ENCODE measurements around the gene AP4B1. TPM values are rescaled to one million over a fixed set of nuclear protein-coding genes. Genes with fewer than 3 reads are reported as not detected.

Gene AP4B1
- total and polyA plus RNA-seq, 2 of the 13 experiments (the other 11 are each of a cell fraction or from before 2014, with no cell fraction given) = 8.5 to 12.0 TPM

DNA sequence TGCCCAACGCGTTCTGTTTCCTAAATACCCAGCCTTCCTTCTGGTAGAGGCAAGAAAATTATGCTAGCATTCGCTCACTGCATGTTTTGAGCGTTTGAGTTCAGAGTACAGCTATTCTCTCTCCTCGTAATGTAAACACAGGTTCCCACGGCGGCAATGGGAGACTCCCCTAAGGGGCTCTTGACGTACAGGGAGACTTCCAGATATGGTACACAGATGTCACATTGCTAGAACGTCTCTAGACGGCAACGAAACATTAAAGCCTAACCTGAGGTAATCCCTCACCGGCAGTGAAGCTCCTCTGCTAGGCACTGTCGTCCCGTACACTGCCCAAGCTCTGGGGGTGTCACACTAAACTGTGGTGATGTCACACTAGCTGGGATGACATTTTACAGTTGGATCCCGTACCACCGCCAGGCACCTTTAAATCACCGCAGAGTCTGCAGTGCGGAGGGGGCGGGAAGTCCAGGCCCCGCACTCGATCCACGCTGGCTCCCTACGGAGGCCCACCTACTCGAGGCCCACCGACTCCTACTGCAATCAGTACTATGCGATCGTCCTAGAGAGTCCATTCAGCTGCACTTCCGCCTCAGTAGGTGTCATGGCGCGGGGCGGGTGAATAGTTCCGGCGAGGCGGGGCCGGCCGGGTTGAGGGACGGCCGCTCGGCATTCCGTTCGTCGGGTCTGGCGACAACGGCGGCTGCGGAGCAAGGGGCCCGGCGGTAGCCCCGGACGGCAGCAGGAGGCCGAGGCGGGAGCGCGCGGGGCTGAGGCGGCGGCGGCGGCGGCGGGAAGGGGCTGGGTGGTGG lies 24.5 kb upstream of the AP4B1 start, which contains the start of gene HIPK1 (continued):
- TF ChIP-seq, protein P1, sequence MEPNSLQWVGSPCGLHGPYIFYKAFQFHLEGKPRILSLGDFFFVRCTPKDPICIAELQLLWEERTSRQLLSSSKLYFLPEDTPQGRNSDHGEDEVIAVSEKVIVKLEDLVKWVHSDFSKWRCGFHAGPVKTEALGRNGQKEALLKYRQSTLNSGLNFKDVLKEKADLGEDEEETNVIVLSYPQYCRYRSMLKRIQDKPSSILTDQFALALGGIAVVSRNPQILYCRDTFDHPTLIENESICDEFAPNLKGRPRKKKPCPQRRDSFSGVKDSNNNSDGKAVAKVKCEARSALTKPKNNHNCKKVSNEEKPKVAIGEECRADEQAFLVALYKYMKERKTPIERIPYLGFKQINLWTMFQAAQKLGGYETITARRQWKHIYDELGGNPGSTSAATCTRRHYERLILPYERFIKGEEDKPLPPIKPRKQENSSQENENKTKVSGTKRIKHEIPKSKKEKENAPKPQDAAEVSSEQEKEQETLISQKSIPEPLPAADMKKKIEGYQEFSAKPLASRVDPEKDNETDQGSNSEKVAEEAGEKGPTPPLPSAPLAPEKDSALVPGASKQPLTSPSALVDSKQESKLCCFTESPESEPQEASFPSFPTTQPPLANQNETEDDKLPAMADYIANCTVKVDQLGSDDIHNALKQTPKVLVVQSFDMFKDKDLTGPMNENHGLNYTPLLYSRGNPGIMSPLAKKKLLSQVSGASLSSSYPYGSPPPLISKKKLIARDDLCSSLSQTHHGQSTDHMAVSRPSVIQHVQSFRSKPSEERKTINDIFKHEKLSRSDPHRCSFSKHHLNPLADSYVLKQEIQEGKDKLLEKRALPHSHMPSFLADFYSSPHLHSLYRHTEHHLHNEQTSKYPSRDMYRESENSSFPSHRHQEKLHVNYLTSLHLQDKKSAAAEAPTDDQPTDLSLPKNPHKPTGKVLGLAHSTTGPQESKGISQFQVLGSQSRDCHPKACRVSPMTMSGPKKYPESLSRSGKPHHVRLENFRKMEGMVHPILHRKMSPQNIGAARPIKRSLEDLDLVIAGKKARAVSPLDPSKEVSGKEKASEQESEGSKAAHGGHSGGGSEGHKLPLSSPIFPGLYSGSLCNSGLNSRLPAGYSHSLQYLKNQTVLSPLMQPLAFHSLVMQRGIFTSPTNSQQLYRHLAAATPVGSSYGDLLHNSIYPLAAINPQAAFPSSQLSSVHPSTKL (CRISPR knock-in tag; IDR thresholded peaks at IDR 0.05) = peak; percentile 50
- 0 out of 2 replicates have a peak, but pooled peaks have one; percentile 16 for TF ChIP-seq FOXP4 (CRISPR knock-in tag; IDR thresholded peaks at IDR 0.05)
- TF ChIP-seq ZSCAN20 (CRISPR knock-in tag; IDR thresholded peaks at IDR 0.05; ENCODE audit: borderline replicate concordance) = 0 out of 2 replicates have a peak, but pooled peaks have one; percentile 25
- TF ChIP-seq CBX1 (IDR thresholded peaks at IDR 0.05; ENCODE audit: low read depth) = peak; percentile 80
- TF ChIP-seq MAZ (IDR thresholded peaks at IDR 0.05; ENCODE audit: borderline replicate concordance, low read depth, low read length) = peak; percentile 97
- peak; percentile 93 for TF ChIP-seq MAZ (CRISPR knock-in tag; IDR thresholded peaks at IDR 0.05; ENCODE audit: low read depth)
- TF ChIP-seq ZNF614 (CRISPR knock-in tag; IDR thresholded peaks at IDR 0.05; ENCODE audit: borderline replicate concordance) = 0 out of 2 replicates have a peak, but pooled peaks have one; percentile 30
- peak; percentile 86 for TF ChIP-seq HCFC1 (IDR thresholded peaks at IDR 0.05; ENCODE audit: low read depth, low read length)
- TF ChIP-seq, protein P2, sequence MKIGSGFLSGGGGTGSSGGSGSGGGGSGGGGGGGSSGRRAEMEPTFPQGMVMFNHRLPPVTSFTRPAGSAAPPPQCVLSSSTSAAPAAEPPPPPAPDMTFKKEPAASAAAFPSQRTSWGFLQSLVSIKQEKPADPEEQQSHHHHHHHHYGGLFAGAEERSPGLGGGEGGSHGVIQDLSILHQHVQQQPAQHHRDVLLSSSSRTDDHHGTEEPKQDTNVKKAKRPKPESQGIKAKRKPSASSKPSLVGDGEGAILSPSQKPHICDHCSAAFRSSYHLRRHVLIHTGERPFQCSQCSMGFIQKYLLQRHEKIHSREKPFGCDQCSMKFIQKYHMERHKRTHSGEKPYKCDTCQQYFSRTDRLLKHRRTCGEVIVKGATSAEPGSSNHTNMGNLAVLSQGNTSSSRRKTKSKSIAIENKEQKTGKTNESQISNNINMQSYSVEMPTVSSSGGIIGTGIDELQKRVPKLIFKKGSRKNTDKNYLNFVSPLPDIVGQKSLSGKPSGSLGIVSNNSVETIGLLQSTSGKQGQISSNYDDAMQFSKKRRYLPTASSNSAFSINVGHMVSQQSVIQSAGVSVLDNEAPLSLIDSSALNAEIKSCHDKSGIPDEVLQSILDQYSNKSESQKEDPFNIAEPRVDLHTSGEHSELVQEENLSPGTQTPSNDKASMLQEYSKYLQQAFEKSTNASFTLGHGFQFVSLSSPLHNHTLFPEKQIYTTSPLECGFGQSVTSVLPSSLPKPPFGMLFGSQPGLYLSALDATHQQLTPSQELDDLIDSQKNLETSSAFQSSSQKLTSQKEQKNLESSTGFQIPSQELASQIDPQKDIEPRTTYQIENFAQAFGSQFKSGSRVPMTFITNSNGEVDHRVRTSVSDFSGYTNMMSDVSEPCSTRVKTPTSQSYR (CRISPR knock-in tag; IDR thresholded peaks at IDR 0.05; ENCODE audit: borderline replicate concordance) = peak; percentile 85; the same call in 1 of the 2 replicates
- TF ChIP-seq ZSCAN31 (CRISPR knock-in tag; IDR thresholded peaks at IDR 0.05; ENCODE audit: low read depth) = peak; percentile 93
- peak; percentile 60 for TF ChIP-seq ERF (CRISPR knock-in tag; IDR thresholded peaks at IDR 0.05)
- TF ChIP-seq ZNF589 (CRISPR knock-in tag; conservative IDR thresholded peaks at IDR 0.05) = peak; percentile 61
- peak; percentile 89 for TF ChIP-seq KDM2A (CRISPR knock-in tag; IDR thresholded peaks at IDR 0.05; ENCODE audit: borderline replicate concordance, low read depth)
- peak; percentile 47; the same call in 1 of the 2 replicates for TF ChIP-seq ZNF430 (CRISPR knock-in tag; IDR thresholded peaks at IDR 0.05)
- peak; percentile 85 for TF ChIP-seq SPEN (CRISPR knock-in tag; IDR thresholded peaks at IDR 0.05; ENCODE audit: low read depth)
- 0 out of 2 replicates have a peak, but pooled peaks have one; percentile 15 for TF ChIP-seq KLF11 (CRISPR knock-in tag; IDR thresholded peaks at IDR 0.05)
- no peak for TF ChIP-seq TCF12 (IDR thresholded peaks at IDR 0.05)
- no peak for TF ChIP-seq TCF12 (CRISPR knock-in tag; IDR thresholded peaks at IDR 0.05)
- peak; percentile 82; the same call in 1 of the 2 replicates for TF ChIP-seq ZNF691 (CRISPR knock-in tag; IDR thresholded peaks at IDR 0.05; ENCODE audit: borderline replicate concordance, low read depth)

Measured in HepG2 (cell line).